ENCODE results near the gene YIF1B. TPM values are rescaled to one million over a fixed set of nuclear protein-coding genes. Genes with fewer than 3 reads are reported as not detected.

The YIF1B gene
- polyA plus RNA-seq, 1 experiment = 44.9 TPM

GRCh38 chr19:38326591-38326990 is 10.8 kb upstream of the YIF1B start:
- TF ChIP-seq CTCF (IDR thresholded peaks at IDR 0.05; ENCODE audit: low read depth, low read length) = no peak
- no peak overlapping the region for H3K4me3 ChIP-seq (ENCODE audit: low read depth, low read length)
- ChIA-PET POLR2A (no interaction called here), CTCF (interaction anchor here (1.5 kb wide), 1 partner anchor 82 kb away, joined by 3 read pairs; no protein-coding TSS in a partner anchor)
- H3K27ac ChIP-seq (ENCODE audit: low read depth, low read length) = no peak overlapping the region
- H3K27me3 ChIP-seq (ENCODE audit: control insufficient read depth, insufficient read depth, low read length) = no peaks in the 10 kb centered on the region
- no peak for DNase-seq (ENCODE audit: low read depth, low spot score)
- H3K9me3 ChIP-seq (ENCODE audit: control insufficient read depth, insufficient read depth, low read length) = no peaks in the 10 kb centered on the region

- no peak for DNase-seq (ENCODE audit: low read depth, low spot score)
- TF ChIP-seq CTCF (IDR thresholded peaks at IDR 0.05; ENCODE audit: low read depth, low read length) = no peak
- Histone ChIP-seq H3K9me3 (ENCODE audit: control insufficient read depth, insufficient read depth, low read length) (no peaks in the 10 kb centered on the region), H3K27ac (ENCODE audit: low read depth, low read length) (no peak overlapping the region), H3K27me3 (ENCODE audit: control insufficient read depth, insufficient read depth, low read length) (no peaks in the 10 kb centered on the region), H3K4me3 (ENCODE audit: low read depth, low read length) (no peak overlapping the region)
- ChIA-PET POLR2A (no interaction called here), CTCF (no interaction called here)
Measured at GRCh38 chr19:38324431-38324830, 8.7 kb upstream of the YIF1B start.

- ChIA-PET POLR2A (no interaction called here), CTCF (no interaction called here)
- TF ChIP-seq CTCF (IDR thresholded peaks at IDR 0.05; ENCODE audit: low read depth, low read length) = no peak
- H3K27me3 ChIP-seq (ENCODE audit: control insufficient read depth, insufficient read depth, low read length) = no peaks in the 10 kb centered on the region
- no peak for DNase-seq (ENCODE audit: low read depth, low spot score)
- no peak overlapping the region for H3K4me3 ChIP-seq (ENCODE audit: low read depth, low read length)
- no peak overlapping the region for H3K27ac ChIP-seq (ENCODE audit: low read depth, low read length)
- no peaks in the 10 kb centered on the region for H3K9me3 ChIP-seq (ENCODE audit: control insufficient read depth, insufficient read depth, low read length)
Measured at GRCh38 chr19:38323291-38323690, 7.5 kb upstream of the YIF1B start.

GRCh38 chr19:38321646-38322196 is 6.0 kb upstream of the YIF1B start:
- CTCF ChIA-PET = interaction anchor here (2.8 kb wide), 1 partner anchor 77 kb away, joined by 13 read pairs; no protein-coding TSS in a partner anchor
- Histone ChIP-seq H3K27me3 (ENCODE audit: control insufficient read depth, insufficient read depth, low read length) (no peaks in the 10 kb centered on the region), H3K9me3 (ENCODE audit: control insufficient read depth, insufficient read depth, low read length) (no peaks in the 10 kb centered on the region), H3K4me3 (ENCODE audit: low read depth, low read length) (no peak overlapping the region), H3K27ac (ENCODE audit: low read depth, low read length) (no peak overlapping the region)
- no peak for TF ChIP-seq CTCF (IDR thresholded peaks at IDR 0.05; ENCODE audit: low read depth, low read length)
- POLR2A ChIA-PET = no interaction called here
- DNase-seq (ENCODE audit: low read depth, low spot score) = no peak

- H3K27me3 ChIP-seq (ENCODE audit: control insufficient read depth, insufficient read depth, low read length) = no peaks in the 10 kb centered on the region
- CTCF ChIA-PET = interaction anchor here (0.6 to 2.8 kb wide), 3 partner anchors 10 to 76 kb away, joined by 3 to 13 read pairs (median 4); no protein-coding TSS in a partner anchor
- no peaks in the 10 kb centered on the region for H3K9me3 ChIP-seq (ENCODE audit: control insufficient read depth, insufficient read depth, low read length)
- no peak overlapping the region for H3K27ac ChIP-seq (ENCODE audit: low read depth, low read length)
- TF ChIP-seq CTCF (IDR thresholded peaks at IDR 0.05; ENCODE audit: low read depth, low read length) = no peak
- POLR2A ChIA-PET = interaction anchor here (0.5 kb wide), 1 partner anchor 9 kb away, joined by 3 read pairs; no protein-coding TSS in a partner anchor
- no peak overlapping the region for H3K4me3 ChIP-seq (ENCODE audit: low read depth, low read length)
- no peak for DNase-seq (ENCODE audit: low read depth, low spot score)
Measured at GRCh38 chr19:38320969-38321339, 5.2 kb upstream of the YIF1B start.

Measured in AG04450 (cell line).